A549 treated with ZK216348 at 1 μM for 4 hours (cell line): ENCODE results near the gene COX5A. TPM values are rescaled to one million over a fixed set of nuclear protein-coding genes. Genes with fewer than 3 reads are reported as not detected.

Source experiments
- total RNA-seq: library from RNA; stranded (reverse); fragments of 200-300 nt; extraction: Qiagen RNA extraction; gene quantifications from 5 replicates; pipeline ENCODE4 v1.2.3, GENCODE V29; 2022; ENCODE audit warnings: low read depth

The COX5A gene
- total RNA-seq = 535 to 602 TPM (median 542 TPM) in 5 replicates

DNA sequence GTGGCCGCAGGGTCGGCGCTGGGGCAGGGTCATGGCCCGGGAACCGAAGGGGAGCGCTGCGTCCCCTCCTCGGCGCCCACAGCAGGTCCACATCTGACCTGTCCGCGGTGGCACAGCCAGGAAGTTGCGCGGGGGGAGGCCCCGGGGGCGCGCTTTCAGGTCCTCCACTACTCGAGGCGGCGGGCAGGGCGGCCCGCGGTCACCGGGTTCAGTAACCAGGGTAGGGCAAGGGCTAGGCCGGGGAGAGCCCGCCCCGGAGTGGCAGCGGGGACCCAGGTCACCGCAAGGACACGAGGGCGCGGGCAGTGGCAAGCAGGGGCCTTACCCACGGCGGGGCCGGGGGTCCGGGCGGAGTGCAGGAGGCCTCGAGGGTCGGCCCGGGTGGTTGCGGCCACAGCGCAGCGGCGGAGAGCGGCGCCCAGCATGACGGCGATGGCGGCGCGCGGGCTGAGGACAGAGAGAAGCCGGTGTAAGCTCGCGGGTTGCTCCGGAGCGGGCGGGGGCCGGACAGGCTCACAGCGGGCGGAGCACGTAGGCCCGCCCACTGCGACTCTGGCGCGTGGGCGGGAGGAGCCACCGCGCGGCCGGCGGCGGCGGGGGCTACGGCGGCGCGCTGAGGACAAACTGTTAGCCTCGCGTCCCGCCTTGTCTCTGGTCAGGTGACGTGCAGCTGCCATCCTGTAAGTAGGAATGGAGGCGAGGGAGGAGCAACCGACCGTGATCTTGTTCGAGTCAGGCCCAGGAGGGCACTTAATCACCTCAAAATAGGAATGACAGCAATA, at the start of gene COX5A:
COX5A (minus strand) TSS at position 484 of the 782 bp plus-strand sequence; CDS start at position 425, 59 bp downstream.

DNA sequence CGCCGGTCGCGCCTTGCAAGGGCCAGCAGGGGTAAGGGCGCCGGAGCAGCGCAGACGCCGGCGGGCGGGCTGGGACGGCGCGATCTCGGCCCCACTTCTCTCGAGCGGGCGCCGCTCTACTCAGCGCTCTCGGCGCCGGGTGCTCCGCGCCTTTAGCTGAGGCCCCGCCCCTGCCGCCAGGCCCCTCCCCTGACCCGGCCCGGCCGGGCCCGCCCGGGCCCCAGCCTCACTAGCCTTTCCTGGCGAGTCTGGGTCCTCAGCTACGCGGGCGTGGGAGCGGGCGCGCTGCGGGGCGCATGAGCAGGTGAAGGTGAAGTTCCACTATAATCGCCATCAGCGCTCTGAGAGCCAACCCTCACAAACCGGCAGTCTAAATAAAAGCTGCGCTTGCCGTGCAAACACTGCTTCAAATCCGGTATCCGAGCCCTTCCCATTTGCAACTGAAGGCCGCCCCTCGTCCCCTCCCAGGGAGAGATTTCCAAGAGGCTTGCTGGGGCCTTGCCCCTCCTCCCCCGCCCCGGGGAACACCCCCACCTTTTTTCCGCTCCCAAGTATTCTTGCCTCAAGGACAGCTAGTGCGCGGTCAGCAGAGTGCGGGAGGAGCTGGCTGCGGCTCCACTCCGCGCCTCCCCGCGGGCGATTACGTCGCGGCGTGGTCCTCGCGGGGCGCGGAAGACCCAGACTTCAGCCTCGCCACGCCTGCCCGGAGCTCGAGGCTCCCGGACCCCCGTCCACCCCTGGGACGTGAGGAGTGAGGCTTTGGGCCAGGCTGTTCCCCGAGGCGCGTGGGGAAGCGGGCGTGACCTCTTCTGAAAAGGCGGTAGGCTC, 19.0 kb upstream of the COX5A start, which contains the start of gene RPP25:
RPP25 (minus strand) TSS at position 125 of the 828 bp plus-strand sequence. CDS start 189 bp downstream, outside the sequence.

DNA sequence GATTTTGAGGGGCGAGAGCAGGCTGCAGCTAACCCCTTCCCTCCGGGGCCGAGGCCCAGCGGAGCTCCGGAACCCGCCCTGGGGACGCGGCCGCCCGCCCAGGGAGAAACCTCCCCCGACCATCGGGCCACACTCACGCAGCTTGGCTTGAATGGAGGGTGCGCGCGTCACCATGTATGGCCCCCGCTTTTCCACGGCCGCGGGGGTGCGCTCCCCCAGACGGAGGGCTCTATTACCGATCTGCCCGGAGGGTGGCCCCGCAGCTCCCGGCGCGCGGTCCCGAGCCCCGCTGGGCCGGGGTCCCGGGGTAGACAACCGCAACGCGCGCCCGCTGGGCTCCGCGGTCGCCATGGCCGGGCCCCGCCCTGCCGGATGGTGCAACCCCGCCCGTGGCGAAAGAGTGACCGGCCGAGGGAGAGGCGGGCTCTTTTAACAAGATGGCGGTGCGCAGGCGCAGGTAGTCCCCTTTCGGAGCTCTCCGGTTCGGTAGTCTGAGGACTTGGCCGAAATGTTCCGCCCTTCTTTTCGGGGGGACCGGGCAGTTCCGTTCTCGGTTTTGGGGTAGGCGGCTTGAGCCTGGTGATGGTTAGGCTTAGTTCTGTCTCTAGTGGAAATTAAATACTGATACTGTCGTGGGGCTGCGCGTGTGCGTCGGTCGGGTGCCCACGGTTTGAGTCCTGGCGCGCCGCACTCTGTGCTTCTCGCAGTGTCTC, 31.3 kb downstream of the COX5A start, which contains the start of gene FAM219B:
FAM219B (minus strand) TSS at position 402 of the 713 bp plus-strand sequence; CDS start at position 351, 51 bp downstream.

DNA sequence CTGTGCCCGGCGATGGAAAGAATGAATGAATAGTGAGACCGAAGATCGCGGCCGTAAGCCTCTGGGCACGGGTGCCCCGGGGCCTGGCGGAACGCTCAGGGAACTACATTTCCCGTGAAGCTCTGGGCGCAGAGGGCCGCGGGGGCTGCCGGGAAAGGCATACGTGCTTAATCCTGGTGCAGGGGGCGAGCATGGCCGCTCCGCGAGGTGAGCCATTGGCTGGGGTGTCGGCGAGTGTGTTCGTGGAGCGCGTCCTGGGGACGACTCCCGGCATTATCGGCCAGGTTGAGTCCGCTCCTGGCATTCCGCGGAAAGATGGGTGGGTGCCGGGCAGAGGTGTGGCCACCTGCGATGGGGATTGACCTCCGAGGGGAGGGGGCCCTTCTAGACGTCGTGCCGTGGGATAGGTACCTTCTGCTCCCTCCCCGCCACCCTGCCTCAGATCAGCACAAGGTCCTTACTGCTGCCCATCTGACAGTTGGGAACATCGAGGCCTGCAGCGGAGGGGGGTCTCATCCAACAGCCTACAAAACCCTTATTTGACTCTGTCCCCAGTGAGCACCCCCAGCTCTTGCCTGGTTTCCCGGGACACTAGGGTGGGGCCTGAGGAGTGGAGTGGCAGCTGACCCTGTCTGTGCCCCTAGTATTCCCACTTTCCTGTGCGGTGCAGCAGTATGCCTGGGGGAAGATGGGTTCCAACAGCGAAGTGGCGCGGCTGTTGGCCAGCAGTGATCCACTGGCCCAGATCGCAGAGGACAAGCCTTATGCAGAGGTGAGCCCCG, 47.8 kb downstream of the COX5A start, which contains the start of gene MPI:
MPI (plus strand) TSS at position 160 of the 782 bp plus-strand sequence; CDS start at position 192, 32 bp downstream.

DNA sequence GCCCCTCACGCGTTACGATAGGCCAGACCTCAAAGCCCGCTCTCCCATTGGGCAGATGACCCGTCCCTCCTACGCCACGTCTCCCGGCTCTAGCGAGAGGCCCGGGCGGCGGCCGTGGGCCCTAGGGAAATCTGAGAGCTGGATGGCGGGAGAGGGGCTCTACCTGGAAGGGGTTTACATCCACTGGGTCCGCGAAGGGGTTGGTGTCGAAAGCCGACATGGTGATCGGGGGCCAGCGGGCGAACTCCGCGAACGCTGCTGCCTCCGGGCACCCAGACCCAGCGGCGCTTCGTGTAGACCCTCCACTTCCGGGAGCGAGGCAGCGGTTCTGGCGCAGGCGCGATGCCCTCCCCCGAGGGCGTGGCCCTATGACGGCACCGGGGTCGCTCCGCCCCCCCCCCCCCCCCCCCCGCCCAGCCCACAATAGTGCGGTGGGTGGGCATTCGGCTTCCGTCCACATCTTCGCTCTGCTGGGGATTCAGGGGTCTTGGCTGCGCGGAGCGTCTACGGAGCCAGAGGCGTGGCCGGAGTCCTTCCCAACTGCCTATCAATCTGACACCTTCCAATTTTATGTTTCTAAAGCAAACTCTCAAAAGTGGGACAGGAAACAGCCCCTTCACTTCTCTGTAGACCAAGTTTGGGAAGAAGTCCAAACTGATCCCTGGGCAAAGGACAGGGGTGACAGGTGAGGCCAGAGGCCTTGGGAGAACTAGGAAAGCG, 64.7 kb downstream of the COX5A start, which contains the start of gene SCAMP2:
SCAMP2 (minus strand) TSS at position 330 of the 720 bp plus-strand sequence; CDS start at position 220, 110 bp downstream.

Other genes with a start within 250 kb of the COX5A start
- gene EDC3, start 242.0 kb downstream of the COX5A start, total RNA-seq = 17.9 to 22.5 TPM (median 20.1 TPM) in 5 replicates
- 1.4 to 2.1 TPM (median 1.8 TPM) in 5 replicates for gene CYP1A1, start 212.5 kb downstream of the COX5A start, total RNA-seq
- gene CYP1A2, start 189.2 kb downstream of the COX5A start, total RNA-seq = not detected in 5 replicates
- gene CSK, start 156.0 kb downstream of the COX5A start, total RNA-seq = 47.1 to 73.2 TPM (median 65.0 TPM) in 5 replicates
- gene LMAN1L, start 125.2 kb downstream of the COX5A start, total RNA-seq = not detected in 5 replicates
- 0.07 TPM in 1 of 5 replicates, not detected in the others for gene CPLX3, start 111.4 kb downstream of the COX5A start, total RNA-seq
- 22.1 to 39.8 TPM (median 34.1 TPM) in 5 replicates for gene ULK3, start 94.9 kb downstream of the COX5A start, total RNA-seq
- gene SCAMP2, start 64.7 kb downstream of the COX5A start, total RNA-seq = 48.5 to 73.4 TPM (median 68.1 TPM) in 5 replicates
- gene MPI, start 48.0 kb downstream of the COX5A start, total RNA-seq = 28.1 to 34.6 TPM (median 31.0 TPM) in 5 replicates
- gene FAM219B, start 31.2 kb downstream of the COX5A start, total RNA-seq = 30.5 to 42.8 TPM (median 38.0 TPM) in 5 replicates
- gene RPP25, start 18.7 kb upstream of the COX5A start, total RNA-seq = 20.2 to 29.5 TPM (median 28.6 TPM) in 5 replicates
- gene SCAMP5, start 57.5 kb upstream of the COX5A start, total RNA-seq = 9.3 to 13.3 TPM (median 11.7 TPM) in 5 replicates
- gene PPCDC, start 85.5 kb upstream of the COX5A start, total RNA-seq = 12.9 to 21.8 TPM (median 19.3 TPM) in 5 replicates